GM04504 (cell line): ENCODE measurements around the gene CD200R1L.
A peak's percentile ranks its signal among the peaks of the same experiment; 100 is the strongest.

Experiments
- DNase-seq: peaks from one replicate; pipeline ENCODE4 v3.0.0-alpha.2; 2012; ENCODE audit warnings: low read depth

Gene CD200R1L

DNA sequence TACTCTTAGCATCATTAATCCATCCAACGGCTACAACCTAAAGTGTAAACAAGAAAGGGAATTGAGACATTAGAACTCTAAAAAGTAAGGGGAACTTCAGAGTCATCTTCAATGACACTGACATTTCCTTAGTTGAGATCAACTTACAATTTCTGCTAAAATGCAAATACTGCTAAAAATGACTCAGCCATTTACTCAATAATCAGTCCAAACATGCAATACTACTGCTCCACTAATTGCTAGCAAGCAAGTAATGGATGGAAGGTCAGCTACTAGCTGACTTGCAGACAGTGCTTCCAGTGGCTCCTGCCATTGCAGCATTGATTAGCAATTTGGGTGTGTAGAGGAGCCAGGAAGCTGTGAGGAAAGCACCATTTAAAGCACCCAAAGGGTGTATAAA, 28.4 kb downstream of the CD200R1L start:
- DNase-seq = peak; percentile 42

DNA sequence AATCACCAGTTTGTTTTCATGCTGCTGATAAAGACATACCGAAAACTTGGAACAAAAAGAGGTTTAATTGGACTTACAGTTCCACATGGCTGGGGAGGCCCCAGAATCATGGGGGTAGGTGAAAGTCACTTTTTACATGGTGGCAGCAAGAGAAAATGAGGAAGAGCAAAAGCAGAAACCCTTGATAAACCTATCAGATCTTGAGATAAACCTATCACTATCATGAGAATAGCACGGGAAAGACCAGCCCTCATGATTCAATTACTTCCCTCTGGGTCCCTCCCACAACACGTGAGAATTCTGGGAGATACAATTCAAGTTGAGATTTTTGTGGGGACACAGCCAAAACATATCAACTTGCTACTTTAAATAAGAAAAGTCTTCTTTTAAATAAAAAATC, 28.9 kb downstream of the CD200R1L start:
- DNase-seq = no peak

DNA sequence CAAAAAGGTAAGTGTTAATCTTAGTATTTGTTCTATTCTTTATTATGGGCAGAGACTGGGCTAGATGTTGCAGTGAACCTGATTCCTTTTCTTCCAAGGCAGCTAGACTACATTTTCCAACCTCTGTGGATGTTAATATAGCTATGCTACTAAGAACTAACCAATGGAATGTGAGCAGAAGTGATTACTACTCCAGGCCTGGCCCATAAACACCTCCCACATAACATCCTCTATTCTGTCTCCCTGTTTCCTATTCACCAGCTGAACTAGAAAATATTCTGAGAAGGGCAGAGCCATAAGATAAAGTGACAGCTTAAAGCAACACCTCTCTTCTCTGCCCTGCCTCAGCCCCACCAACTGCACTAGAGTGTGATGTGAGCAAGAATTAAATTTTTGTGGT, 29.4 kb downstream of the CD200R1L start:
- DNase-seq = no peak

DNA sequence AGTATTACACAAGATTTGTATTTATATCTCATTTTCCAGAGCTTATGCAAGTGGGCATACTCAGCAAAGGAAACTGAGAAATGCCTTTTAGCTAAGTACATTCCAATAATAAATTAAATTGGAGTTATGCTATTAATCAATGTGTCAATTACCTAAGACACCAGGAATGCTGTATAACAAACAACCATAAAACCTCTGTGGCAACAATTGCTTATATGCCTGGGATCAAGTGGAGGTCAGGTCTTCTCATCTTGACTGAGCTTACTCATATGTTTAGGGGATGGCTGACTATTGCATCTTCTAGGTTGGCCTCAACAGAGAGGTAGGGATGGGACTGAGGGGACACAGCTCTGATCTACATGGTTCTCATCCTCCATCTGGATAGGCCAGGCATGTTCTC, 30.7 kb downstream of the CD200R1L start:
- DNase-seq = no peak

DNA sequence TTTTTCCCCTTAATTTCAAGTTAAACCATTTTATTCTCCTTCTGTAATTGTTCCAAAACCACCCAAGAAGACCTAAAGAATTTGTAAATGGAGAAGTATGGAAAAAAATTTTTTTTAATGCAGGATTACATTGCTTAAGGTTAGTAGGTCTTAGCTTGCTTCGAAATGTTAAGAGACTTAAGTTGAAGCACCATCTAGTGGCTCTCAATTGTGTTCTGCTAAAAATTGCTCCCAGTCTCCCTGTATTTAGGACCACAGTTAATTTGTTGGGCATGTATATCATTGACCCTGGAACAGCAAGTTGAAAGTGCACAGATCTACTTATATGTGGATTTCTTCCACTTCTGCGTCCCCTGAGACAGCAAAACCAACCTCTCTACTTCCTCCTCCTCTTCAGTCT, 32.4 kb downstream of the CD200R1L start:
- peak; percentile 44 for DNase-seq

DNA sequence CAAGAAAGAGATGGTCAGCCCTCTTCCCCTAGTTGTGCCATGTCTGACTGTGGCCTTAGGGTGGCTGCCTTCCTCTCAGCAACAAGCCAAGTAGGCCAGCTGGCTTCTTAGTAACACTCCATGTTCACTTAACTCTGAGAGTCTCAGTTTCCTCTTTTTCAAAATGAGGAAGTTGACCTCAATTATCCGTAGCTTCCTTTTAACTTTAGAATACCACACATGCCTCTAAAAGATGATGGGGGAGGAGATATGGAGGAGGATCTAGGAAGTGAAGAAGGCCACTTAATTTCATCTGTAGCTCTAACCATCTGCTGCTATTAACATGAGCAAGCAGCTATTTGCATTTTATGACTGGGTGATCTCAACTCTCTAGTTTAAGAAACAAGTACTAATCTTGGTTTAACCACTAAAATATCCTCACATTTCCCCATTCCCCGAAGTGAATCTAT, 32.9 kb downstream of the CD200R1L start:
- DNase-seq = no peak

DNA sequence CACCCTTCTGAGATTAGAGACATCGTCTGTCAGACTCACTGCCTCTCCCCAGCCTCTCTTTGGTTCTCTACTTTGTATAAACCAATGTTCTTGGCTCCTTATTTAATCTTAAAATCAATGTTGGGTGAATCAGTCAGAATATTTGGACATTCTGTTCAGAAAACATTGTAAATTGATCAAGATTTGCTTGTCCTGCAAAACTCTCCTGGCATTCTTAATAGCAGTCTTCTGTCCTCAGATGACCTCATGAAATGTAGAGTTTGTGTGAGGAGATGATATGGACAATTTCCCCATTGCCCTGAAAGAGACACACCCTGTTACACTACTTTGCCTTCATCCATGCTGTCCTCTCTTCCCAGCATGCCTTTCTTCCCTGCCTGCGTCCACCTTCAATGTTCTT, 33.6 kb downstream of the CD200R1L start:
- no peak for DNase-seq

DNA sequence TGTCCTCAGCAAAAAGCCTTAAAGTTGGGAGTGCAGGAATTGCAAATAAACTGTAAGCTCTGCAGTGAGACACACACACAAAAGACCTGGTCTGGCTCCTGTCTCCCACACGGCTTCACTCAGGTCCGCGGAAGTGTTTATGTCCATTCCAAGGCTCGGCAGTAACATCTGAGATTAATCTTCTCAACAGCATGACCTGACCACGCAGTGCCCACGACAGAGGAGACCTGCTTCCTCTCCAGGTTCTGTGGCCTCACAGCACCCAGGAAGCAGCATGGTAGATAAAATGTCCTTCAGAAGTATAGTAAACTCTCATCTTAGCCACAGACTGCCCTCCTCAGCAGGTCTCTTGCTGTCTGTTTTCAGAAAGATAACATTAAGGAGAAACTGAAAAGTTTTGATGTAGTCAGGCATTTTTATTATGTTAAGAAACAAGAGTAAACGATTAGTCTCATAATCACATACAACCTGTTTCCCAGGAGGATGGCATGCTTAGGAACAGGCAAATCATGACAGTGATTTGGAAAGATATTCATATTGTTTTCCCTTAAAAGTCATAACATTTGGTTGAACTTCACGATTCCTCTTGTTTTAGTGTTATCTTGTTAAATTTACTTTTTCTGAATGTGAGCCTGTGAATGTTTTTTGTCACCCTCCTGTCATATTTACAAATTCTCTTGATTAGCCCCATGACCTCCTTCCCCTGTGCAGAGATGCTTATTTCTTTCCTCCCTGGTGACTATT, 34.6 kb downstream of the CD200R1L start:
- no peak for DNase-seq

DNA sequence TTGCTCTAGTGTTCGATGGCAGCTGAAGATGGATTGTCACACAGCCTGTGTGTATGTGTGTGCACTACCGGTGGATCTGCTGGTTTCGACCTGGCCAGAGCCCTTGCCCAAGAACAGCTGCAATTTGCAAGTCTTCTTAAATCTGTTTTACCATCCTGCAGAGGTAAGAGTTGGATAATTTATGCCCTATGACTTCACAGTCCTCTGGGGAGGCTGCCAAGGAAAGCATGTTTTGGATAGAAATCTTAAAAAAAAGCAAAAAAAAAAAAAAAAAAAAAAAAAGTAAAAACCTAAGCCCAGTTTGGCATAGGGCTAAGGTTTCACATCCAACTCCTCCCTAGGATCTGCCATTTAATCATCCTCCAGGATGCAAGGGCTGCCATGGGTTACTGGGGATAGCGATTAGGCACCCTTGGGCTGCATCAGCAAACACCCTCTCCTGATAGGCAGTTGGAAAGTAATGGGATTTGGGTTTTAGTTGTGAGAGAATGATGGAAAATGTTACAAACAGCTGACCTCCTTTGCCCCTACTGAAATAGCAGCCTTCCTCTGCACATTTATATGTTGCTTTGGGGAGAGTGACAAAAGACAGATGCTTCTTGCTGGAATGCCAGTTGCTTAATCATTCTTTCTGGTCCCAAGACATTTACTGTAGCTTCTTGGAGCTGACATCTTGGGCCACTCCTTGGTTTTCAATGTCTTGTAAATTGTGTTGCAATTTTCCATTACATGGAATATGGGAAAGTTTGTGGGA, 35.4 kb downstream of the CD200R1L start:
- peak; percentile 89 for DNase-seq

DNA sequence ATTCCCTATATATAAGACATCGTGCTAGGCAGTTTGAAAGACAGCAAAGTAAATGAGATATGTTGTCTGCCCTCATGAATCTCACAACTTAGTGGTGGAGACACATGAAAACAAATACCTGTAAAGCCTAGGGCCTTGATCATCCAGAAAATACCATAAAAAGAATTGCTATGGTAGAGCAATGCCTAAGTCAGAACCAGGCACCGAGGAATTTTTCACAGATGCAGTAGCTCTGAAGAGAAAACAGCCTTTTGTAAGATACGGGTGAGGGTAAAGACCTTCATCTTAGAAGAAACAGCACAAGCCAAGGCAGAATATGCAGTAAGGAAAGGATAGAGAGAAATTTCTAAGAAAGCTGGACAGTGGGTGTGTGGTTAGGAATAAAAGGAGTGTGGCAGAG, 36.1 kb downstream of the CD200R1L start:
- no peak for DNase-seq

DNA sequence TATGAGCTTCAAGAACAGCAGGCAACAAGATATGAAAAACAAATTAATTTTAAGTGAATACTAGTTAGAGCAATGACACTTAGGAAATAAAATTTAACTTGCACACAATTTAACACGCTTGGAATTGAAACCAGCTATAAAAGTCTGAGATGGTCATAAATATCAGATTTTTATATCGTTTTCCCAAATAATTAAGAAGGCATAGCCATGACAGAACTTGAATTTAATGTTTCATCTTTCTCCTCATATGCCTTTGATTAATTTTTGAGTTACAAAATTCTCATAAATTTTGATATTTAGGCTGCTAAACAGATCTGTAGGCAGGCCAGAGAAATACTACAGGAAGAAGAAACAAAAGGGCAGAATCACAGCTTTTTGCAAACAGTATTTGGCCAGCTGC, 38.5 kb downstream of the CD200R1L start:
- DNase-seq = no peak

DNA sequence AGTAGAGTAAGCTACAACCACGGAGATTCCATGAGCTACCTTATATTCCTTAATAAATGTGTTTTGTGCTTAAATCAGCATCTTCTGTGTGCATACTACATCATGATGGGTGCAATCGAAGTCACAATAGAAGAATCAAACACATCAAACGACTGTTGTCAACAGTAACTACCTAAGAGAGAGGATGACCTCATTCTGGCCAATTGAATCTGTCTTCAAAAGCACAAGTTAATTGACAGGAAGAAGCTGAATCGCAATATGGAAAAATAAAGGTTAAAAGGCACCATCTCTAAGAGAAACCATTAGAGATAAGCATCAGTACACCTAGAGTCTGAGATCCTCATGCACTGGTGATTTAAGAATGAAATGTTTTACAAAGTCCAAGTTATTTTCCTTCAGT, 39.0 kb downstream of the CD200R1L start:
- no peak for DNase-seq

DNA sequence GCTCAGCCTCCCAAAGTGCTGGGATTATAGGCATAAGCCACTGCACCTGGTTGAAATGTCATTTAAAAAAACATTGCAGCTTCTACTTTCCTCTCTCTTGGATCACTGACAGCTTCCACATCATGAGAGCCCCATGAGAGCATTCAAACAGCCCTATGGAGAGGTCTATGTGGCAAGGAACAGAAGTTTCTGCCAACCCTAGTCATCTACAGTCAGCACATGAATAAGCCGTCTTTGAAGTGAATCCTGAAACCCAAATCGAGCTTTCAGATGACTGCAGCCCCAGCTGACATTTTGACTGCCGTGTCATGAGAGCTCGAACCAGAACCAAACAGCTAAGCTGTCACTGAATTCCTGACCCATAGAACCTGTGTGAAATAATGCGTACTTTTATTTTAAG, 39.8 kb downstream of the CD200R1L start:
- no peak for DNase-seq

DNA sequence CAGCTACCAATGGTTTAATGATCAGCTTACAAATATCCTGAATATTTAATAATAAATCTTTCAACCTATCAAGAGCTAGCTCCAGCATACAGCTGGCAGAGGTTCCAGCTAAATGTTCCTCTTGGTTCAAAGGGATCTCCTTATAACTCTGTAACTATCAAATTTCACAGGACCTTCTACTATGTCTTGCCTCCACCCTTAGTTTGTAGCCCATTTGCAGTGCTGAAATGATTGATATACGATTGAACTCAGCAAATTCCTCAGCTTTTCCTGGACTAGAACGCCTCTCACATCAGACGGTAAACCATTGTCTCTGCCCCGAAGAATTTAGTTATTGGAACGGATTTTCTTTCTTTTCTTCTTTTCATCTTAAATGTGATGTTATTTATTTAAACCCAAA, 41.5 kb downstream of the CD200R1L start:
- DNase-seq = no peak

DNA sequence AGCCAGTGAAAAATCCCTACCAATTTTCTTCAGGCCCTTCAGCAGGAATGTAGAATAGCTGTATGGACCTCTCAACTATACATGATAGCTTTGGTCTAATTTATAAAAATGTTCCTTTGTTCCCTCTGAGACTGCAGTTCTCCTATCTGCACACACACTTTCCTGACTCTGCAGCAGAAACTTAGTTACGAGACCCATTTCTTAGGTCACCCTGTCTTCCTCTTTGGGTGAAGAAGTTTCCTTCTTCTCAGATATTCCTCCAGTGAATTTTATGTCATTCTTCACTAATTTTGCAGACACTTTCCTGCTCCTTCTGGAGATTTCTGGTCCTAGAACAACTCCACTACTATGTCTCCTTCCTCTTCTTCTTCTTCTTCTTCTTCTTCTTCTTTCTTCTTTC, 42.6 kb downstream of the CD200R1L start:
- DNase-seq = no peak

DNA sequence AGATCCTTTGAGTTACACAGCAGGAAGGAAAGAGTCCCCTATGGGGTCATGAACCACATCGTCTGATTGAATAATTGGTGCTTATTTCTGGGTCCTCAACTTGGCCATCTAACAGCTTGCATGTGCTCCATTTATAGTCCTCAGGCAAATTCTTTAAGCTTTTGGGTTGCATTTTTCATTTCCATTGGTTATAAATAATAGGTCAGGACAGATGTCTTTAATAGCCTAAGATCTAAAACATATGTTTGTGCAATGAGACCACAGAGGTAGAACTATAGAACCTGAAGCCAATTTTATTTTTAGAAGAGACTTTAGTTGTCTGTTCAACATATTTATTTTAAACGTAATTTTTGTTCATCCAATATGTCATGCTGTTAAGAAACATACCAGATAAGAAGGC, 43.2 kb downstream of the CD200R1L start:
- DNase-seq = no peak

DNA sequence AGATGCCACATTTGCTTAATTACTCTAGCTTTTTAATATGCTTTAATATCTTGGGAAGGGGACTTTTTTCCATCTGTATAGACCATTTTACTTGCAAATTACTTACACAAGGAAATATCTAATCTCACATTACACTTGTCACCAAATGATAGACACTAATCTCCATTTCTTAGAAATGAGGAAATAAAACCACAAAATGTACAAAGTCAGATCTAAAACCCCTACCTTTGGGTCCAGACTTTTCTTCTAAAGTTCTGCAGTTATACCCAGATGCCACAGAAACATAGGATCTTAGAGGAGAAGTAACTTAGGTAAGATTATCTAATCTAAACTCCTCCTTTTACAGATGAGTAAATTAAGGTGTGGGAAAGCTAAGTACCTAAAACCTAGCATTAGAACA, 44.3 kb downstream of the CD200R1L start:
- no peak for DNase-seq

DNA sequence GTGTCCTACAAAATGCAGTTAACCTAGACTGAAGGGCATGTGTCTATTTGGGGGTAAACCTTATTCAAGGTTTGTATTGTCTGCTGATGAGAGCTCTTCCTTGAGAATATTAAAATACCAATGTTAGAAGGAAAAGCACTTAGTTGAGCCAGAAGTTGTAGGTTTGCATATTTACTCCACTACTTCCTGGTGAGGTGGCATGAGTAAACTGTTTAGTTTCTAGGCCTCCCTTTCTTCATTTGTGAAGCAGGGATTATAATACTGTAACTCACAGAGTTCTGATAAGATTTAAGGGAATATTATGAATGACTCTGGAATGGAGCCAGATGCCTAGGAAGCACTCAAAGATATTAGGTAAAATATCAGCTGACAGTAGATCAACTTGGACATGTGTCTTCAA, 46.7 kb downstream of the CD200R1L start:
- no peak for DNase-seq

DNA sequence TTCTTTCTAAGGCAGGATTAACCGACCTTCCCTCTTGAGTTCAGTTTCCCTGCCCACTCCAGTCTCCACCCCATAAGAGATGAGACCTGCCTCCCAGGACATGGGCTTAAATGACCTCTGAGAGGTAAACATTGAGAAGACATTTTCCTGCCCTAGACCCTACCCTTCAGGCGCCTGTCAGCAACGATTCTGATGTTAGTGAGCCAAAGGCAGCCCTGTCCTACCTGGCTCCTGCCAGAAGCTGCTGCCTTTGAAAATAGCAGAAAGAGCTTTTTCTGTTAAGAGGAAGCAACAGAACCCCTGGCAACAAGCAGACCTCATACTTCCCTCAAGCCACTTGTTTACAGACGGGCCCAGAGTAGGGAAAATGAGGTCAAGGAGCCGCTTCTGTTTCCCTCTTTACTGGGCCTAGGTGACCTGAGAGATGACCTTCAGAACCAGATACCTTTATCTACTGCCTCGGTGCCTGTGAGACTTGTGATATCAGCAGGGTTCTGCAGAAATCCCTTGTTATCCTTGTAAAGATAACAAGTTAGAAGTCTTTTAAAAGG, 52.0 kb downstream of the CD200R1L start:
- no peak for DNase-seq

DNA sequence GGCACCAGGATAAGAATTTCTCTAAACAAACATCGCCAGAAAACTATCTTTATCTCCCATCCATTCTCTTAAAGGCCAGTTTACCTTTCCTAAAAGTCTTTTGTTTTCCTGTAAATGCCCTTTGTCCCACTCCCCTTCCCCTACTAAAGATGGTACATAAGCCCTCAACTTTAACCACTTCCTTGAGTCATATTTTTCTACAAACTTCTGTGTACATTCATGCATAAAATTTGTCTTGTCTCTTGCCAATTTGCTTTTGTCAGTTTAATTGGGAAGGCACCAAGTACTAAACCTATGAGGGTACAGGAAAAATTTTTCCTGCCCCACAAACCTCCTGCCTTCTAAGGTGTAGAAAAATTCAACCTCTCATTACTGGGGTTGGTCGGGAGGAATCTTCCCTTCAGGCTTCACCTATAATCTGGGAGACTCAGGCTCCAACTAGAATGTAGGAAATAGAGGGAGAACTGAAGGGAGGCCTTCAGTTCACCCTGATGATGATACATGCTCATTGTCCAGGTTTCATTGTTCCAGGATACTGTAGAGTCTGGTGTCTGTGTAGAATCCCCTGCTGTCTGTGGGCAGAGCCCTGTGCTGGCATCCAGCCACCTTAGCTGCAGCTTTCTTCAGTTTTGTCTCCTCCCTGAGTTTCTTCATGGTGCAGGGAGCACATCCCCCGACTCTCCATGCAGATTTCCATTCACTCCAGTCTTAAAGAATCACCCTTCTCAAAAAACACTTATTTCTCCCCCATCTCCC, 53.2 kb downstream of the CD200R1L start:
- no peak for DNase-seq

DNA sequence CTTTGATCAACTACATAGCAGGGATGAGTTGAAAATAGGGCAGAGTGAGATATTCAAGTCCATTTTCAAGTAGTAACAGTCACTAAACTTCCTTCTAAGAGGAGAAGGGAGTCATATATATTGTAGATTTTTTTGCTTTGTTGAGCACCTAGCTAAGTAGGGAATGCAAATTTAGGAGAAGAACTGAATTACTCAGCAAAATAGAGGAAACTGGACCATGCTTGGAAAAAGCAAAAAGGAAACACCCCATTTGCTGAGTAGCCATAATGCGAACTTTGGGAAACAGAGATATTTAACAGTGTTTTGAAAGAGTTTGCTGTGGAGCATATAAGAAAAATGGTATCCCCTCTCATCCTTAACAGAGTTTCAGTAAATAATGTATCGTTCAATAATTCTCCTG, 54.9 kb downstream of the CD200R1L start:
- DNase-seq = no peak

DNA sequence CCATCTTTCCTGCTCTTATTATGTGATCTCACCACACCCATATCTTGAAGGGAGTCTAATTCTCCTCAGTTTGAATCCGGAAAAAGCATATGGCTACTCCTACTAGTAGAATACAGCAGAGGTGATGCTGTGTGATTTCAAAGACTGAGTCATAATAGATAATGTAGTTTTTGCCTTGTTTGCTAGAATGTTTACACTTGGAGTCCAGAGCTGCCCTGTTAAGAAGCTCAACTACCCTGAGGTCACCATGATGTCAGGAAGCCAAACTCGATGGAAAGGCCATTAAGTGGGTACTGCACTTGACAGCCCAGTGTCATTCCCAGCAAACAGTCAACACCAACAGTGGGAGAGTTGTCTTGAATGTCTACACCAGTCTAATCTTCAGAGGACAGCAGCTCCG, 56.9 kb downstream of the CD200R1L start:
- DNase-seq = no peak
